C4-2B (cell line): ENCODE measurements around the gene PTPRM.

ENCODE experiments used
- H3K27ac ChIP-seq: fragments of 450-650 bp; 2 replicates; pipeline ENCODE4 v1.5.1; 2017
- CTCF ChIP-seq: fragments of 450-650 bp; conservative IDR thresholded peaks from 2 replicates; pipeline ENCODE4 v1.5.1; 2017; ENCODE audit warnings: mild to moderate bottlenecking
- ZFX ChIP-seq: fragments of 450-650 bp; IDR thresholded peaks from 2 replicates; pipeline ENCODE4 v1.6.1; 2017

The PTPRM gene

DNA sequence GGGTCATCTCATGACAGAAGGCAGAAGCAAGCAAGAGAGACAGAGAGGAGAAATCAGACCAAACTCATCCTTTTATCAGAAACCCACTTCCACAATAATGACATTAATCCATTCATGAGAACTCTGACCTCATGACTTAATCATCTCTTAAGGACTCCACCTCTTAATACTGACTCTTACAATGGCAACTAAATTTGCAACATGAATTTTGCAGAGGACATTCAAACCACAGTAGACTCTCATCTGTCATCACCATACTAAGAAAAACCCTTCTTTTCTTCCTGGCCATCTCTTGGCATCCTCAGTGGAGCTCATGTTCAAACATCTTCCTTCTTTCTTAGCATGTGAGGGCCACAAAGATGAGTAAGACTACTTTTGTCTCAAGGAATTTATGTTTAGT is 565.9 kb downstream of the PTPRM start:
- H3K27ac ChIP-seq: no peak overlapping the region
- no peak for TF ChIP-seq ZFX

DNA sequence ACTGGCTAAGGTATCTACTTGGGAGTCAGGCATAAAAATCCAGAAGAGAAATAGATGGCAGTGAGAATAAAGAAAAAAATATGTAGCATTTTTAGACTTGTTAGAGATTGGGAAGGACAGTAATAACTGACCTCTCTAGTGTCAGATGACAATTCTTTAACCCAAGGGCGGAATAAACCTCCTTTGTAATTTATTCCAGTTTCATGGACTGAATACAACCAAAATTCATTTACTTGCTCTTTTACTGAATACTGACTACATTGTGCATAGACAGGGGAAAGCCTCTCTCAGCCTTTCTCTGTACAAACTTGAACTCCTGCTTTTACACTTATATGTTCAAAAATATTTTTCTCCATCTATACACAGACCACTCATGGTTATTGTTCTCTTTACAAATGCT is 566.8 kb downstream of the PTPRM start:
- TF ChIP-seq CTCF: no peak
- no peak for TF ChIP-seq ZFX
- H3K27ac ChIP-seq: no peak overlapping the region

GRCh38 chr18:8139127-8139527 is 572.0 kb downstream of the PTPRM start:
- TF ChIP-seq ZFX: no peak
- TF ChIP-seq CTCF: no peak
- no peak overlapping the region for H3K27ac ChIP-seq

DNA sequence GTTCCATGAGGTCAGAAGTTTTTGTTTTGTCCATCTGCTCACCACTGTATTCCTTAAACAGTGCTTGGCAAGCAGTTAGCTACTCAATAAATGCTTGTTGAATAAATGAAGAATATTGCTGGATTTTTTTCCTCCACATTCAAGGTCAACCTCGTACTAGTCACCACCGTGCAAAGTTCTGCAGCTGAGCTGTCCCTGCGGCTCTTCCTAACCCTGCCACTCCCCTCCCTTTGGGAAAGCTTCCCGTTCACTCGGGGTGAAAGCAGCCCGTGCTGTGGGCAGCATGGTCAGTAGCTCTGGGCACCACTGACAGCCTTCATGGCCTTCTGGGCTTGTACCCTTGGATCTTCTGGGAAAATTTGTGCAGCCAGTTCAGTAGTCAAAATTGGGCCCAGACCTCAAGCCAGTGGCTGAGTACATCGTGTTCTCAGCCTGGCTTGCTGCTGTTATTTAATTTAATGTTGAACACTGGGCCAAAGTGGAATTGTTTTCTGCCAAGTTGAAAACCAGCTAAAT is 572.8 kb downstream of the PTPRM start:
- TF ChIP-seq ZFX: no peak
- TF ChIP-seq CTCF: no peak
- H3K27ac ChIP-seq: no peak overlapping the region

- no peak overlapping the region for H3K27ac ChIP-seq
- TF ChIP-seq CTCF (no peak), ZFX (no peak)
Measured at GRCh38 chr18:8140841-8141501, 573.9 kb downstream of the PTPRM start.

DNA sequence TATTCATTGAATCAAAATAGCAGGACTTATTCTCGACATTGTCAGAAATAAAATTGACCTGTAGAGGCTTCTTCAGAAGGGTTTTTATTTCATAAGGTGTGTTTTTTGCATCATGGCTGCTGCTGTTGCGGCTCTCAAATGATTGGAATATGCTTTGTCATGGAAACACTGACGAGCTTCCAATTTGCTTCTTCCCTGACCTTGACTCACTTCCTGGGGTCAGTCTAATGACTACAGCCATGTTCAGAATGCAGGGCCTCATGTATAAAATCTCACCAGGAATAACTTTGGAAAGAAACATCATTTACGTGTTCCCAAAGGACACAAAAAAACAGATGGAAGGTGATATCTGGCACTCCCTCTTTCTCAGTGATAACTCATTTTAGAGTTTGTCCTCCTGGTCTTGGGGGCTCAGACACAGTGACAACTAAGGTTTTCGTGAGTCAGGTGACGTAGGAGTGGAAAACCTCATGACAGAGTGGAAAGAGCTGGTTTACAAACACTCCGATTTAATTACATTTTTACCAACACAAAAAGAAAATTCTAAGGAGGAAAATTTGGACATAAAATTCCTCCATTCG is 575.1 kb downstream of the PTPRM start:
- no peak overlapping the region for H3K27ac ChIP-seq
- TF ChIP-seq CTCF (no peak), ZFX (no peak)

DNA sequence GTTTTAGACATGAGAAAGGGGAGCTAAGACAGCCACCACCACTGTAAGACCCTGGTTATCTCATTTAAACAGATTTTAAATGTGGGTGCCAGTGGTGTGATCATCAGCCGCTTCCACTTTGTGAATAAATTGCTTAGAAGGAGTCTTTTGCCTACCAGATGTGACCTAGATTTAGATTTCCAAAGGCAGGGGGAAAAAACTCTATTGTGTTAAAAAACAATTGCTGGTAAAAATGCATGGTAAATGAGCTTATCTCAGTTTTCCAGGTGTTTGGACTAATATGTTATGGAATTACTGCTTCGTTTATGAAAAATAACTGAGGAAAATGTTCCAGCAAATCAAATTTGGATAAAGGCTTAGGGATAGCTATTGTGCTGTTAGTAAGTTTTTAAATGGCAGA is 575.8 kb downstream of the PTPRM start:
- TF ChIP-seq CTCF: no peak
- TF ChIP-seq ZFX: no peak
- no peak overlapping the region for H3K27ac ChIP-seq

- no peak for TF ChIP-seq ZFX
- no peak for TF ChIP-seq CTCF
- no peak overlapping the region for H3K27ac ChIP-seq
Measured at GRCh38 chr18:8151181-8151580, 584.1 kb downstream of the PTPRM start.
